GM21360 (cell line): ENCODE results near the gene CEP120.

Source experiments
- ATAC-seq: cut with Tn5 transposase; IDR thresholded peaks from one replicate; pipeline ENCODE4 v1.9.1; 2021; ENCODE audit warnings: mild to moderate bottlenecking, moderate library complexity; ENCODE audit not compliant: unreplicated experiment

CEP120 gene

DNA sequence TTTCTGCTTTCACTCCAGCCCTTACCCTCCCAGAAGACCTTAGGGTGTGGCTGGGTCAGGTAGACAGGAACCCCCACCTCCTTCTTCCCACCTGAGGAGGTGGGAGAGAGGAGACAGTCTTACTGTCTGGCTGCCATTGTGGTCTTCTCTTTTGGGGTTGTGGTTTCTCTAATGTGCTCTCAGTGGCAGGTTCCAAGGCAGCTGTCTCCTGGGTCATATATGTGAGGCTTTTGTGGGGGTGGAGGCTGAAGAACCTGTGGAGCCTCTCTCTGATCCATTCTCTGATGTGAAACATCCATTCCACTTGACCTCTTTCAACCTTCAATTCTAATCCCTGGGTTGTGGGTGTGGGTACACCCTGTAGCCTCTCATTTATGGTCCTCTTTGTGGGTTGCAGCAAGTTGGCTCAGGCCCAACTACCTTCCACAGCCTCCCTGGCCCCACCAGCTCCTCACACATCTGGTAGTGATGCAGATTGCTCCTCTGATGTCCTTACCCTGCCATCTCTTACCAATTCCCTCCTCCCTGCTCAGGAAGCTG lies 118.4 kb downstream of the CEP120 start:
- no peak for ATAC-seq

DNA sequence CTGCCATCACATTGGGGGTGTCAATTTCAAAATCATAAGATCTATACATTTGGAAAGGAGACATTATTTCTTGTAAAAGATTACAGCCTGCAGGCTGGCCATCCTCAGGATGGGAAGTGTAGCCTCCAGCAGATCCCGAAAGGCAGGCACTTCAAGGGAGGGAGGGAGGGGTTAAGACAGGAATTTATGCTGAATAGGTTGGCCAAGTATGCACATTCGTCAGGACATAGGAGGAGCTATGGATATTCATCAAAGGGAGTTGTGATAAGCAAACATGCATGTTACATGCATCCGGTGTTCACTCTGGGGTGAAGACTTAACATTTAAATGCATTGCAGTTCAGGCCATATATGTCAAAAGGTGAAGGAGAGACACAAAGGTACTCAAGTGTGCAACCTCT lies 119.4 kb downstream of the CEP120 start:
- no peak for ATAC-seq

DNA sequence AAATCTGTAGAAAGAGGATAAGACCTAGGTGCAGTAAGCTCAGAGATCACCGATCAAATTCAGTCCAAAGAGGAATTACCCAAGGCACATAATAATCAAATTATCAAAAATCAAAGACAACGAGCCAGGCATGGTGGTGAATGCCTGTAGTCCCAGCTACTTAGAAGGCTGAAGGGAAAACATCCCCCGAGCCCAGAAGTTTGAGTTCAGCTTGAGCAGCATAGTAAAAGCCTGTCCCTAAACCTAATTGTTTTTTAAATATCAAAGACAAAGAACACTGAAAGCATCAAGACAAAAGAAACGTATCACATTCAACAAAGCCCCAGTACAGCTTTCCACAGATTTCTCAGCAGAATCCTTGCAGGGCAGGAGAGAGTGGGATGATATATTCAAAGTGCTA lies 122.9 kb downstream of the CEP120 start:
- ATAC-seq, result no peak

DNA sequence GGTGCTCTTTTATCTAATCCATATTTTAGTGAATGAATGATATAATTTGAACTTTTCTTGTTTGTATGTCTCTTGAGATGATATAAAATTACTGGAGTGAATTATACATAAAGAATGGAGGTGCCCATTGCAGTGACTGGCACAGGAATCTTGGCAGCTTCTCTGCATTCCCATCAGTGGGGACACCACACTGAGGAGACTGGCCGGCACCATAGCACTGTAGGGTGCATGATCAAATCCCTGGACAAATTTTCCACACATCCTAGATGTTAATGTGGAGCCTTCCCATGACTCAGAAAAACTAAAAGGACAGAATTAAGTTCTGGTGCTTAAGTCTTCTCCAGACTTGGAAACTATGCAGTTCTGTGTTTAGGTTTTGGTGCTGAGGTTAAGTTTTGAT lies 124.1 kb downstream of the CEP120 start:
- no peak for ATAC-seq

DNA sequence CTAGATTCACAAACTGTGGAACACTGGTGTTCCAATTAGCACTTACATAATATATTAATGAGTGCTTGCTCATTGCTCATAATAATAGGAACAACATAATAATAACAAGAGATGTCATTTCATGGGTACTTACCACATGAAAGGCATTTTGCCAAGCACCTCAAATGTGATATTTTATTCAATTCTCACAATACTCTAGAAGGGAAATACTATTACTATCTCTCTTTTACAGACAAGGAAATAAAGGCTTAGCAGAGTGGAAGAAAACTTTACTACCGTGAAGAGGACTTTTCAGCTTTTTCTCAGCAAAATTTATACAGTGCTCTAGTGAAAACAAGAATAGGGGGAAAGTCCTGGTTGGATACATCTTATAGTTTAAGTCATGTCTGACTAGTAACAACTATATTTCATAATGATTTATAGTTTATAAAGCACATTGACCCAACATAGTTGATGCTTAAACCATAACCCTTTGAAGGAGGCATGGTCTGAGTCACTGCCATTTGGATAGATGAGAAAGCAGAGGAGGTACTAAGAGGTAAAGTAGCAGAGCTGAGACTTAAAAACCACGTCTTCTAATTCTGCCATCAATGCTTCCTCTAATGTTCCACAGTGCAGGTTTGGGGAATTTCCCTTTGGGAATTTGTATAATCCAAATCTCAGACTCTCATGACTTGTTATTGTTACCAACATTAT lies 124.7 kb downstream of the CEP120 start:
- no peak for ATAC-seq

DNA sequence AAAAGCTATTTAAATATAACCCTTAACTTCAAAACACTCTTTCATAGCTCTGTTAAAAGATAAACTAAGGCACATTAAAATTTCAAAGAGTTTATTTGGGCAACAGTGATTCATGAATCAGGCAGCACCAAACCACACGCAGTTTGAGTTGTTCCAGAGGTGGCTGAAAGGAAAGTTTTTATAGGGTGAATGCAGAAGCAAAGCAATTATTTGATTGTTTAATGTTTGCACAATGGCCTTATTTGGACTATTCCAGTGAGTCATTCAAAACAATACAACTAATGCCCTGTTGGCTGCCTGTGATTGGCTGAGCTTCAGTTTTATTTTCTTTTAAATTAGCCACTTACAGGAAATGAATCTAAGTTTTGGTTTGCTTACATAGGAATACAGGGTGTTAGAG lies 125.3 kb downstream of the CEP120 start:
- no peak for ATAC-seq

DNA sequence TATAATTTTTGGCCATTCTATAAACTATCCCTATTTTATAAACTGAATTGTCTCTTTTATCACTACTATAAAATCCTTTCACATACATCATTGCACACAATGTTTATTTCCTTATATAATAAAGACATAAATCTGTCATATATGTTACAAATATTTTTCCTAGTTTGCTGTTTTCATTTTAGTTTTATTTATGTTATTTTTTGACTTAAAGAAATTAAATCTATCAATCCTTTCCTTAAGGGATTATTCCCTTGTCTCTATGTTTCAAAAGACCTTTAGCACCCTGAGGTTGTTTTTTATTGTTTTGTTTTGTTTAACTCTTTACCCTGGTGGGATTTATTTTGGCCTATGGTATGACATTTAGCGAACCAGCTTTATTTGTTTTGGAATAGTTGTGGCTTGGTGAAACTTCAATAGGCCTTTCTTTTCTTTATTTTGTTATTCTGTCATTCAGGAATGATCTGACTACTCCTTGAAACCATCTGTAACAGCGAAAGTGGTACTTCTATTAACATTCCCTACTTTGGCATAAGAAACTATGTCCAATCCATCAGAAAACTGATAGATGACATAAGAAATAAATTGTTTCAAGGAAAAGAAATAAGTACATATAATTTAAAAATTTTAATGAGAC lies 125.9 kb downstream of the CEP120 start:
- no peak for ATAC-seq
